GM21390 (cell line): ENCODE results near the gene NME2.
A peak's percentile ranks its signal among the peaks of the same experiment; 100 is the strongest.
"Not testable (repeated sequence)": the region's sequence is repeated elsewhere in the genome, so short reads cannot be mapped to it uniquely, and the experiment has no call there.

Source experiments
- ATAC-seq: cut with Tn5 transposase; IDR thresholded peaks from one replicate; pipeline ENCODE4 v1.9.1; 2021; ENCODE audit not compliant: unreplicated experiment

The NME2 gene

DNA sequence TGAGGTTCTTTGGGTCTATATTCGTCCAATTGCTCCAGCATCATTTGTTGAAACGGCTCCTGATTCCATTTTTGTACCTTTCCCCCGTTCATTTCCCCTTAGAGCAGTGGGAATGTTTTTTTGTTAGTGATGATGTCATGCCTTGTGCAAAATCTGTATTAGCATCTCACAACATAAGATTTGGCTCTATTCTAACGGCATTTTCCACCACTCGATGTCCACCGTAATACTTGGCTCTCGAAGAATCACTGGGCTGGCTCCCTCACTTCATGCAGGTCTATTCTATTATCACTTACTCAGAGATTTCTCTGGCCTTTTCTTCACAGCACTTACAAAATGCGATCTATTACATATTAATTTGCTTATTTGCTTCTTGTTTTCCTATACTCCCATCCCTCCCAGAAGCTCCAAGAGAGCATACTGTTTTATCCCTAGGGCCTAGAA is 13.4 kb upstream of the NME2 start:
- ATAC-seq, result peak; percentile 6

DNA sequence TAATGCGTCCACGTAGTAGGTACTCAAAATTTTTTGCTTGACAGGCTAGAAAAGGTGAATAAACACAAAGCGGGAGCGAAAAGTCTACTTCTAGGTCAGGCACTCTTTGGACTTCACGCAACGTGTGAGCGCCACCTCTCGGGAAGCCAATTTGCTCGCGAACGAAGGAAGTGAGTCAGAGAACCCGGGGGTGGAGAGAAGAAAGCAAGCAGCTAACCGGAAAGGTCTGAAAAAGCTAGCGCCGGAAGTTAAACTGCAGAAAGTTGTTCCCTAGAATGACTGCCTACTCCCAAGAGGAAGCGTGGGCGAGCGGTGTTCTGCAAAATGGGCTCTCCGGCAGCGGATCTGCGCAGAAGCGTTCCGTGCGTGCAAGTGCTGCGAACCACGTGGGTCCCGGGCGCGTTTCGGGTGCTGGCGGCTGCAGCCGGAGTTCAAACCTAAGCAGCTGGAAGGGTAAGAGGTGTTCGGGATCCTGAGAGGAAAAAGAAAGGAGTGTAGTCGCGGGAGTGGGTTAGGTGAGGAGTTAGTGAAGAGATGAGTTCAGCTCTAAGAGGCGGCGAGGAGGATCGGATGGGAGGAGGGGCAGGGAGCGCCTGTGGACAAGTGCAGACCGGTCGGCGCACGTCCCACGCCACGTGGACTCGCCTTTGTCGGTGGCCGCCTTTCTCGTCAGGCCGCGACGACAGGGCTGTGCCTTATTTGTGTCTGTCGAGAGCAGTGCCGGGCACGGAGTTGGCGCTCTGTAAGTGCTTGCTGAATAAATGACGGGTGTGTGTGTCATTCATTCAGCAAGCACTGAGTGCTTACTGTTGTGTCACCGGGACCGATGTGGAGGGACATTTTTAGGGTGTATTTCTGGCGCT is 12.8 kb upstream of the NME2 start, which contains the start of gene NME1:
NME1 (plus strand) TSS at position 350 of the 863 bp plus-strand sequence. CDS start 2,096 bp downstream, outside the sequence.
- ATAC-seq, result peak; percentile 92

DNA sequence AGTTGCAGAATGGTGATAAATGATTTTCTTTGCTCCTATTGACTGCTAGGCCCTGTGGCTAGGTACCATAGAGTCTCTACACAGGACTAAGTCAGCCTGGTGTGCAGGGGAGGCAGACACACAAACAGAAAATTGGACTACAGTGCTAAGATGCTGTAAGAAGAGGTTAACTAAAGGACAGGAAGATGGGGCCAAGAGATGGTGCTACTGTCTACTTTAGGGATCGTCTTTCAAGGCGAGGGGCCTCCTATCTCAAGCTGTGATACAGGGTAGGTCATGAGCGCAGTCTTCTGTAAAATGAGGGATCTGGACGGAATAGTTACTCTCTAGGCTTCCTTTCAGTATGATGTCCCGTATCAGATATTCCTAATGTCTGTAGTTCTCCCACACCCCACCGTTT is 12.0 kb upstream of the NME2 start:
- ATAC-seq, result no peak

DNA sequence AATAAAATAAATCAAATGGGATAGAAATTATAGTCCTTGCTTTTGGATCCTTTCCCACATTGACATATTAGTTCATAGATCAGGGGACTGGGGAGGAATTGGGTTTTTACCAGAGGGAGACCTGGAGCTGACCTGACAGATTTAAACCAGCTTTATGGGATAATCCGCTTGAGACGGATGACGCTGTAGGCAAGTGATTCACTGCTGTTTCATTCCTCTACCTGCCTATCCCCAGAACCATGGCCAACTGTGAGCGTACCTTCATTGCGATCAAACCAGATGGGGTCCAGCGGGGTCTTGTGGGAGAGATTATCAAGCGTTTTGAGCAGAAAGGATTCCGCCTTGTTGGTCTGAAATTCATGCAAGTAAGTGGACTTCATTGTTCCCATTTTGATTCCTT is 10.8 kb upstream of the NME2 start:
- ATAC-seq, result no peak

DNA sequence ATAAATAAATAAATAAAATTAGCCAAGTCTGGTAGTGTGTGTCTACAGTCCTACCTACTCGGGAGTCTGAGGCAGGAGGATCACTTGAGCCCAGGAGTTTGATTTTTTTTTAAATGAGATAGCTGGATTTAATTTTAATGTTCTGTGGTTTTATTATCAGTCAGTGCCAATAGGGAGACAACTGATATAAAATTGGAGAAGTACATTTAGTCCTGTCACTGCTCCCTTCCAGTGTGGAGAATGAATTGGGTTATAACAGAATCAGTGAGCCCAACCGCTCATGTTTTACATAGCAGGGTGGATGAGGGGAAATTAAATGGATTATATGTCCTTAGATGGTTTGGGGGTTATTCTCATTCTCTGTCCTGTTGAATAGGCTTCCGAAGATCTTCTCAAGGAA is 6.6 kb upstream of the NME2 start:
- no peak for ATAC-seq

DNA sequence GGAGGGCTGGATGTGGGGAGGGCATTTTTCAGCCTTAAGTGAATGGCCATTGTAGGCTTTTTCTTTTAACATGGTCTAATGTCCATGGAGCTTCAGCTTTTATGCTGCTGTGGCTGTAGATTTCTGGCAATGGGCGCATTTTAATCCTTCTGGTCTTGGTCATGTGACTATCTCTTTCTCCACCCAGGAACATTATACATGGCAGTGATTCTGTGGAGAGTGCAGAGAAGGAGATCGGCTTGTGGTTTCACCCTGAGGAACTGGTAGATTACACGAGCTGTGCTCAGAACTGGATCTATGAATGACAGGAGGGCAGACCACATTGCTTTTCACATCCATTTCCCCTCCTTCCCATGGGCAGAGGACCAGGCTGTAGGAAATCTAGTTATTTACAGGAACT is 4.7 kb upstream of the NME2 start:
- no peak for ATAC-seq

DNA sequence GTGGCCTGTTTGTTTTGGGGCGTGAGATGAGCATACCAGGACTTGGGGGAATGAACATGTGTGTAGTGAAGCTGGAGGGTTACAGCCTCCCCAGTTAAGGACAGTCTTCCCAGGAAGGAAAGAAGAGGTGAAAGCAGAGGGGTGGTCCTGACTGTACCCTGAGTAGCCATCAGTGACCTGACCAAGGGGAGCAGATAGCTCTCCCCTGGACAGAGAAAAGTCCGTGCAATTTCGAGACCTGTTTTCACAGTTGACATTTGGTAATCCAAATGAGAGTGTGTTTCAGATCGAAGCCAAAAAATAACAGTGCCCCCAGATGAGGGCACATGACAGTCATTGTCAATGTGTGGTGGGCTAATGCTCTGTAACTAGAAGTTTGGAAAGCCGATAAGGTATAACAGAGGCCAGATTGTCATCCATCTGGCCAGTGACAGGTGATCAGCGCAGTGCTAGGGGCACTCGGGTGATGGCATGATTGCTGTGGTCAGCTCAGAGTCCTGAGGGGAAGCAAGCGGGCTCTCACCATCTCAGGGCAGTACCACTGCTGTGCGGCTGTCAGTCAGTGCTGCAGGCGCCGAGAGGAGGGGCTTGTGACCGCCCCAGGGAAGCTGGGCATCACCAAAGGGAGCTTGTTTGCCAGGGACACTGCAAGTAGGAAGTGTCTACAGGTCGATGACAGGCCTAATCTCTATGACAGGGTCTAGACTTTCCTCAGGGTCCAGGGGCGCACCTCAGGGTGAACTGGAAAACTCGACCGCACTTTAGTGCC is 1.1 kb upstream of the NME2 start:
- no peak for ATAC-seq

DNA sequence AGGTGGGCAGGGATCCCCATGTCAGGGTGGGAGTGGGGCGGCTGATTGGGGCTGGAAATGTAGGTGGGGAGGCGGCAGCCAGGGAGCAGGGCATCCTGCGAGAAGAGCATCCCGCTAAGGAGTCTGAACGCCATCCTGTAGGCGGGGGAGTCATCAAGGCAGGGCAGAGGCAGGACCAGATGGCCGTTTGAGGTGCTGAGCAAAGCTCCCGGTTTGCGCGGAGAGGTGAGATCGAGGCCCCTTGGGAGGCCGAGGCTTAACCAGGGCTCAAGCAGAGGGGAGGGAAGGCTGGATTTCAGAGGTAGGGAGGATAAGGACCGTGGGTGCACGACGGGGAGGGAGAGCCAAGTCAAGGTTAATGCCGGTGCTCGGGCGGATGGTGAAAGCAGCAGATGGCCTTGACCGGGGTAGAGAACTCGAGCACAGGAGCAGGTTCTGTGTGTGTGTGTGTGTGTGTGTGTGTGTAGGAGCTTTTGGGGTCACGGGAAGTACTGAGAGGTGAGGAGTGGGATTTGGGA is 472 bp upstream of the NME2 start:
- no peak for ATAC-seq

DNA sequence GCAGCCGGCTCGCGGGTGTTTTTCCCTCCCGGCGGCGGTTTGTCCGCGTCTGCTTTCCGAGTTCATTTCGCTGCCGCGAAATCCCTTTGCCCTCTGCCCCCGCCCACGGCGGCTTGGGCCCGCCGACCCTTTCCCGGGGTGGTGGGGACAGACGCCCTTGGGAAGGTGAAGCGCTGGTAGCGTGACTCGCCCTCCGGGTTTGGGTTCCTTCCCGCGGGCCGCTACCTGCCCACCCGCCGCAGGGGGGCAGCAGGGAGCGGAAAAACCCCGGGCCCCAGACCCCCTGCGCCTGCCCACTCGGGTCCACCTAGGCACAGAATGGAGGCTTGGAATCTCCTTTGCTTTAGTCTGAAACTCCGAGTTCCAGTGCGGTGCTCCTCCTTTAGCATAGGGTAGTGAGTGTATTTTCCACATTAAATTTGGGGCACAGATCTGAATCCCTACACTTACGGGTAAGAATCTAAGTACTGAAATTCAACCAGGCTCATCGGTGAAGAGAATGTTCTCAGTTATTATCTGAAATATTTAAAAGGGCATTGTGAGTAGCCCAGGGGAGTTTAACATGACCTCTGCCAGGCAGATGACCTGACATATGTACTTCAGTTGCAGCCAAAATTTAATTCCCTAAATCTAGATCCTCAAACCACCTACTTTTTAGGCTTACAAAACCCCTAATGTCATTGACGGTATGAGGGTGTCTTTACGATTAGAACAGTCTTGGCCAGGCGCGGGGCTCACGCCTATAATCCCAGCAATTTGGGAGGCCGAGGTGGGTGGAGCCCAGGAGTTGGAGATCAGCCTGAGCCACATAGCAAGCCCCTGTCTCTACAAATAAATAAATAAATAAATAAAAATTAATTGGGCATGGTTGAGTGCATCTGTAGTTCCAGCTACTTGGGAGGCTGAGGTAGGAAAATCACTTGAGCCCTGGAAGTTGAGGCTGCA is 1.0 kb downstream of the NME2 start:
- peak; percentile 47 for ATAC-seq

DNA sequence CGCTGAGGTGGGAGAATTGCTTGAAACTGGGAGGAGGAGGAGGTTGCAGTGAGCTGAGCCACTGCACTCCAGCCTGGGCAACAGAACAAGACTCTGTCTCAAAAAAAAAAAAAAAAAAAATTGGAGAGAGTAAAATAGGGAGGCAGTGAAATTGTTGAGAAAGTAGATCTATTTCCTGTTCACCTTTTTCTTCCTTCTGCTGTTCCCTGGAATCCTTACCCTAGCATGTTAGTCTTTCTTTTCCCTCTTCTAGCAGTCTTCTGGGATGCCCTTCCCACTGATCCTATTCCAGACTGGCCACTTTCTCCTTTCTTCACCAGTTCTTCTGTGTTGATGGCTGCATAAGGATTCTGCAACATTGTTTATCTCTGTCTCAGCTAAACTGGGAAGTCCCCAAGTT is 3.1 kb downstream of the NME2 start:
- no peak for ATAC-seq

DNA sequence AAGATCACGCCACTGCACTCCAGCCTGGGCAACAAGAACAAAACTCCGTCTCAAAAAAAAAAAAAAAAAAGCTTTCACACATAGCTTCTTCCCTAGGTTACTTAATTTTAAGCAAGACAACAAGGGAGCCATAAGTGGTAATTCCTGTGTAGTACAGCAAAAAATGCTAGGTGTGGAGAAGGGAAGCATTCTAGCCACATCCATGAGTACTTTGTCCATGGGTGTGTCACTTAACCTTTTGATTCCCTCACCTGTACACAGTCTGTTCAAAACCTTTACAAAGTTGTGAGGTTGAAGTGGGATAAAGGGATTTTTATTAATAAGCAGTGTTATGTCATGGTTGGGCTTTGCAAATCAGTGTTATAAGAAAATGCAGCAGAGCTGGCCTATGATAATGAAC is 4.5 kb downstream of the NME2 start:
- ATAC-seq, result no peak

DNA sequence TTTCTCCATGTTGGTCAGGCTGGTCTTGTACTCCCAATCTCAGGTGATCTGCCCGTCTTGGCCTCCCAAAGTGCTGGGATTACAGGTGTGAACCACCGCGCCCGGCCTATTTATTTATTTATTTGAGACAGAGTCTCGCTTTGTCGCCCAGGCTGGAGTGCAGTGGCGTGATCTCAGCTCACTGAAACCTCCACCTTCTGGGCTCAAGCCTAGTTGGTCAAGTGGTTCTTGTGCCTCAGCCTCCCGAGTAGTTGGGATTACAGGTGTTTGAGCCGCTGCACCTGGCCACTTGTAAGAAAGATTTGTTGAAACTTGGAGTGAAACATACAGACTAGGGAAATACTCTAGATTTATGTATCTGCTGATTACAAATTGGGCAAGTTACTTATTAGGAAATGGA is 5.8 kb downstream of the NME2 start:
- ATAC-seq, result not testable (repeated sequence)

DNA sequence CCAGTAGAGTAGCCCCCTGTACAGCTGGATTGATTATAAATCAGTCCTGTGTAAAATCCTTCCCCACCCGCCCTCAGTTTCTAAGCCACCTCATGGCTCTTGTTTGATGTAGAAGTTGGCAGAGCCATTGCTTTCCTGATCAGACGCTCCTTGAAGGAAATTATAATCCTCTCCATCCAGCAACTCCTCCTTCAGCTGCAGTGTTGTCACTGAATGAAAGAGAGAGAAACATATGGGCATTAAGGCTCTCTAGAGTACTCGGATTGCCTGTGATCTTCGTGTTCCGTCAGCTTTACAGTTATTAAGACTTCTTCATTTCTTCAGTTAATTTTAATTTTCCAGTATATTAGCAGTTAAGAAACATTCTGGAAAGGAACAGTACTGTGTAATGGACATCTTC is 14.3 kb downstream of the NME2 start:
- no peak for ATAC-seq

DNA sequence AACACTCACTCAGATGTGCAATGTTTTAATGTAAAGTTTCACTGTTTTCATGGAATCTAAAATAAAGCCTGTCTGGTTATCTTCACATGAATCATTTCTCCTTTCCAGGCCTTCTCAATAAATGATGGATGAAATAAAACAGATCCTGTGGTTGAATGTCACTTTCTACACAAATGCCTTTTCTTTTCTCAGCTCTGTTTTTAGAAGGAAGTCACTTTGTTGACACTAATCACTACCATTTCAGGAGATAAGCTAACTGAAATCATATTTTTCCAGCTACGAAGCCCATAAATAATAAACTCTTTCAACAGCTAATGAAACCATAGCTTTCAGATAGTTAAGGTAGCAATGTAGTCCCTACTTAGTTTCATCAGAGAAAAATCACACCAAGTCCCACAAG is 17.9 kb downstream of the NME2 start:
- no peak for ATAC-seq

DNA sequence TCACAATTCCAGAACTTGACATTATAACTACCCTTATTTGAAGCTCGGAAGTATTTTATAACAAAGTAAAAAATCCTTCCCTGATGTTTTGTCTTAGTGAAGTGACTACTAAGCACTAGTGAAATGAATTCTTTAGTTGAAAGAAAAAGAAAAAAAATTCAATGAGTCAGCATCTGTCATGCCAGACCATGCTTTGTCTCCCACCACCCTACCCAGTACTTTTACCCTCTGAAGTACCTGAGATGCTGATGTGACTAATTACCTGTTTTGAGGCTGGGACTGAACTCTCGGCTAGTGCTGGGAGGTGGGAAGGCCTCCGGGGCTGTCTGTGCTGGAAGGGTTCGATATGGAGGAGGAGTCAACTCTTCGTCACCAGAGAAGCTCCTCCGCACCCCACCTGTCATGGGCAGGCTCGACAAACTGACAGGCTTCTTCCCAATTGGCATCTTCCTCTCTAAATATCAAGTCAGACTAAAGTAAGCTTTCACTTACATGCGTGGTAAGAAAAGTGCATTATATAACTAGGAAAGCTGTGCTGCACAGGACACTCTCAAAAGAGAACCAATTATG is 19.6 kb downstream of the NME2 start:
- ATAC-seq, result no peak

DNA sequence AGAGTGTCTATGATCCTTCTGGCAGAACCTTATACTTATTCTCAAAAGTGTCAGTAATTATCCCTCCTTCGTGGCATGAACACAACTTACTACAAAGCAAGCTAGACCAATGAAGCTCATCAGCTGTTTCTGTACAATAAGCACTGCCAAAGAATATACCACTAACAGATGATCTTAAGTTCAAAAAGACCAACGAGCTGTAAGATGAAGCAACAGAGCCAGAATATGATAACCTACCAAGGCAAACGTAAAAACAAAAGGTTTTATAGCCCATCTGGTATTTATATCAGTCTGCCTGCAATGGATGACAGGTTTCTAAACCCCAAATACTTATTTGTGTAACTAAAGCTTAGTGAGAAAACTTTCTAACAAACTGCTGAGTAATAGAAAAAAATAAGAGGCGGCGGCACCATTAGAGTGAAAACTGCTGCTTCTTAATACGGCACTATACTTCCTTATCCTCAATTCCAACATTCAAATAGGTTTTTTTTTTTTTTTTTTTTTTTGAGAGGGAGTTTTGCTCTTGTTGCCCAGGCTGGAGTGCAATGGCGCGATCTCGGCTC is 22.1 kb downstream of the NME2 start:
- ATAC-seq, result no peak

DNA sequence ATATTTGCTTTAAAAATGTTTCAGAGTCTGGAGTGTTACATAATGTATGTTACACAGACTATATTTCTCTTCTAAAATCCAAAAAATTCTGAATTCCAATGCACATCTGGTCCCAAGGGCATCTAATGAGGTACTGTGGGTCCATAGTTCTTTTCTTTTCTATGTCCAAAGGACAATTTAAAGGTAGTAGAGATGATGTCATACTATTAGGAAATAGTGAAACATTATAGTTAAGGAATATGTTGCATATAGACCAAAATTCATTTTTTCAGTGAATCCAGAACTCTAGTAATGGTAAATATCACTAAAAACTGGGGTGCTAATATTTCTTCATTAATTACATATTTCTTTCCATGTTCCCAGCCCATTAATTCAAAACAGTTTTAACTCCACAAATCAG is 23.0 kb downstream of the NME2 start:
- ATAC-seq, result no peak

DNA sequence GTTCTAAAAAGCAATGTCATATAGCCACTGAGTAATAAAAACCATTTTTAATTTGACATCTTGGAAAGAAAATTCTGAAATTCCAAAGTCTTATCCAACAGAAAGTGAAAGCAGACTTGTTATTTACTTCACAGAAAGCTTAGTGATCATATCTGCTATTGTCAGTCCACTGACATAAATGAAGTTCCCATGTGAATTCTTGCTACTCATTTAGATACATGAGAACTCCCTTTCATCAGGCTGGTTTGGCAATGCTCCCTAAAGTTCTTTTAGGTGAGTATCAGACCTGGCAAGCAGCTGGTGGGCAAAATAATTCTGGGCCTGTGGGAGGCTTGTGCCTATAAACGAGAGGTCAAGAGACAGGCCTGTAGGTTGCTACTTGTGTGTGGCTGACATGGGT is 23.4 kb downstream of the NME2 start:
- no peak for ATAC-seq

DNA sequence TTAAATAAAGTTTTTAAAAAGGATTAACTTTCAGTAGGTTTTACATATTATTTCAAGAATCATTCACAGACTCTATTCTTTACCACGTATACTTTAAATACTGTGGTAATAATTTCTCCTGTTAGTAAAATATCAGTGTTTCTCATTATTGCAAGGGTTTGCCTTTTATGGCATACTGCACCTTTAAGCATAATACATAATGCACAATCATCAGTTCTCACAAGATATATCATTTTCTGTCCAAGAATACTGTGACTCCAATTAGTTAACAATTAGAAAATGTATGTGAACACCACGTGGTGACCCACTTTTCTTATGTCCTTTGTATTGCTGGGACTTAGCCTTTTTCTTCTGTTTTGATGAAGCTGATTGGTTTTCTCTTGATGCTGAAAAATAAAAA is 25.7 kb downstream of the NME2 start:
- no peak for ATAC-seq

DNA sequence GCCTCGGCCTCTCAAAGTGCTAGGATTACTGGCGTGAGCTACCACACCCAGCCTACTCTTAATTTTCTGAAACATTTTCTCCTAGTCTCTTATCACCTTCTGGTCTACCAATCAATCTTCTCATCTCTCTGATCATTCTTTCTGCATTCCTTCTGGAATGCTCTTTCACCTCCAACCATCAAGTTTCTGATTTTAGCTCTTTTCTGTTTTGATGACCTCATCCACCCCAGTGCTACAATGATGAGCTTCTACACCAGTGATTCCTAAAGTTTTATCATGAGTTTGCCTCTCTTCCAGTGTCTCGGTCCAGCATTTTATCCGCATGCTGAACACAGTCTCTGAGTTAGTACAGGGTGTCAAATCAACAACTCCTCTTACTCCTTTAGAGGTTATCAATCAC is 31.5 kb downstream of the NME2 start:
- ATAC-seq, result no peak
